GM23248 (cell line): ENCODE measurements around the gene GPATCH8. TPM values are rescaled to one million over a fixed set of nuclear protein-coding genes. Genes with fewer than 3 reads are reported as not detected.
"Not testable (repeated sequence)": the region's sequence is repeated elsewhere in the genome, so short reads cannot be mapped to it uniquely, and the experiment has no call there.

Experiments
- DNase-seq: peaks from one replicate; pipeline ENCODE4 v3.0.0-alpha.2; 2015
- H2AFZ ChIP-seq: fragments of 200-600 bp; sonication (generic); 2 replicates; pipeline ENCODE4 v1.6.1; 2016; ENCODE audit warnings: antibody characterized with exemption
- H3F3A ChIP-seq: fragments of 200-600 bp; sonication (generic); 2 replicates; pipeline ENCODE4 v1.6.1; 2016; ENCODE audit warnings: mild to moderate bottlenecking, antibody characterized with exemption, mixed run types; ENCODE audit not compliant: insufficient read depth
- H3K27ac ChIP-seq: fragments of 200-600 bp; sonication (generic); 2 replicates; pipeline ENCODE4 v1.5.1; 2016; ENCODE audit warnings: mild to moderate bottlenecking
- H3K27me3 ChIP-seq: fragments of 200-600 bp; sonication (generic); replicated peaks from 2 replicates; pipeline ENCODE4 v1.6.1; 2016; ENCODE audit warnings: mild to moderate bottlenecking; ENCODE audit not compliant: insufficient read depth
- H3K36me3 ChIP-seq: fragments of 200-600 bp; sonication (generic); 2 replicates; pipeline ENCODE4 v1.6.1; 2016; ENCODE audit warnings: low read depth, mild to moderate bottlenecking
- H3K4me1 ChIP-seq: fragments of 200-600 bp; sonication (generic); 2 replicates; pipeline ENCODE4 v1.6.1; 2016; ENCODE audit warnings: mild to moderate bottlenecking; ENCODE audit not compliant: insufficient read depth
- H3K4me2 ChIP-seq: fragments of 200-600 bp; sonication (generic); one replicate; pipeline ENCODE4 v1.6.1; 2016; ENCODE audit warnings: mild to moderate bottlenecking; ENCODE audit not compliant: unreplicated experiment
- H3K4me3 ChIP-seq: fragments of 200-600 bp; sonication (generic); 2 replicates; pipeline ENCODE4 v1.5.1; 2016; ENCODE audit warnings: mild to moderate bottlenecking
- H3K79me2 ChIP-seq: fragments of 200-600 bp; sonication (generic); 2 replicates; pipeline ENCODE4 v1.6.1; 2016; ENCODE audit warnings: mild to moderate bottlenecking; ENCODE audit not compliant: insufficient read depth
- H3K9ac ChIP-seq: fragments of 200-600 bp; sonication (generic); 2 replicates; pipeline ENCODE4 v1.6.1; 2016; ENCODE audit warnings: mild to moderate bottlenecking
- H3K9me2 ChIP-seq: fragments of 200-600 bp; sonication (generic); 2 replicates; pipeline ENCODE4 v1.6.1; 2016; ENCODE audit warnings: mixed run types, mild to moderate bottlenecking, moderate library complexity; ENCODE audit not compliant: insufficient read depth
- H3K9me3 ChIP-seq: fragments of 200-600 bp; sonication (generic); one replicate; pipeline ENCODE4 v1.6.1; 2017; ENCODE audit warnings: low read depth
- H4K20me1 ChIP-seq: fragments of 200-600 bp; sonication (generic); 2 replicates; pipeline ENCODE4 v1.6.0; 2016; ENCODE audit not compliant: insufficient read depth
- EZH2 ChIP-seq: fragments of 200-600 bp; sonication (generic); IDR thresholded peaks from 2 replicates; pipeline ENCODE4 v1.6.1; 2018; ENCODE audit warnings: antibody characterized with exemption, mild to moderate bottlenecking; ENCODE audit not compliant: insufficient read depth, poor library complexity, severe bottlenecking
- EZH2phosphoT487 ChIP-seq: fragments of 200-600 bp; sonication (generic); IDR thresholded peaks from 2 replicates; pipeline ENCODE4 v1.6.1; 2018; ENCODE audit warnings: antibody characterized with exemption, moderate library complexity, mild to moderate bottlenecking, low read depth; ENCODE audit not compliant: insufficient read depth
- WGBS, 2 experiments: methylation state at CpG; one replicate each; pipeline ENCODE4 v1.1.6; 2015 to 2017; ENCODE audit warnings: low lambda C conversion rate in 2 of 2, low coverage in 1 of 2; ENCODE audit errors: missing lambda C conversion rate in 2 of 2; 5-methylcytosine and 5-hydroxymethylcytosine counted together
- in situ Hi-C: fragments of 300-500 bp; cut with MboI; formaldehyde crosslinking; loops from 2 replicates; pipeline ENCODE4 v1.15.0; 2020
- polyA plus RNA-seq: library from polyadenylated mRNA; unstranded; fragments of >200 nt; fragmentation: Nextera tagmentation; extraction: Ambion mirVana; gene quantifications from 2 replicates; pipeline ENCODE4 v1.2.1, GENCODE V29; 2016
- total RNA-seq: library from RNA; depleted of rRNA; stranded (reverse); fragments of >200 nt; shearing (Covaris generic); gene quantifications from 2 replicates; pipeline ENCODE4 v1.2.3, GENCODE V29; 2014

Gene GPATCH8
- total and polyA plus RNA-seq, 2 experiments from 2014 or later = 18.0 to 28.4 TPM

- Histone ChIP-seq H2AFZ (no peak overlapping the region), H3K36me3 (no peaks in the 10 kb centered on the region), H3K4me3 (no peak overlapping the region), H3K9me3 (no peaks in the 10 kb centered on the region), H3K9ac (no peak overlapping the region), H3F3A (no peaks in the 10 kb centered on the region), H3K27ac (no peak overlapping the region), H3K79me2 (no peaks in the 10 kb centered on the region), H4K20me1 (no peaks in the 10 kb centered on the region), H3K27me3 (peaks cover 25% of the 10 kb centered on the region), H3K4me1 (no peaks in the 10 kb centered on the region), H3K9me2 (no peaks in the 10 kb centered on the region), H3K4me2 (no peak overlapping the region)
- DNase-seq = no peak
- in situ Hi-C loops = no loop called here
- TF ChIP-seq EZH2 = no peak
- no peak for TF ChIP-seq EZH2phosphoT487
- WGBS, 2 experiments = 46 to 47% methylated on average over 6 to 7 of the region's 7 CpGs
Observed at GRCh38 chr17:44367231-44367979, 135.8 kb downstream of the GPATCH8 start.

- in situ Hi-C loops = not testable (repeated sequence)
- WGBS, 2 experiments = 82 to 86% methylated on average over 5 of the region's 5 CpGs
Observed at GRCh38 chr17:44365051-44365450, 138.2 kb downstream of the GPATCH8 start.

GRCh38 chr17:44363613-44364159 lies 139.5 kb downstream of the GPATCH8 start, which contains the start of gene FAM171A2:
Gene FAM171A2 (minus strand): TSS chr17:44363853. CDS start chr17:44363714, 139 bp downstream.
- H3K9ac ChIP-seq = peak within 1 kb of the TSS; percentile 77
- DNase-seq = peak; percentile 82

More at GRCh38 chr17:44365051-44365450, 138.2 kb downstream of the GPATCH8 start:
- H4K20me1 ChIP-seq, H3K9ac ChIP-seq, H3K79me2 ChIP-seq, H3K27ac ChIP-seq, DNase-seq, H3K4me3 ChIP-seq, H2AFZ ChIP-seq, H3K9me3 ChIP-seq, H3K36me3 ChIP-seq, H3F3A ChIP-seq, H3K4me2 ChIP-seq, H3K9me2 ChIP-seq, H3K4me1 ChIP-seq: not testable (repeated sequence)
- peaks cover 20% of the 10 kb centered on the region for H3K27me3 ChIP-seq

GRCh38 chr17:44362949-44363612 lies 140.1 kb downstream of the GPATCH8 start:
- Histone ChIP-seq H3K9ac (peak overlapping the region; percentile 77), H2AFZ (peak overlapping the region; percentile 95), H3K36me3 (no peaks in the 10 kb centered on the region), H3K4me1 (peaks cover 9% of the 10 kb centered on the region; the same call in 1 of the 2 replicates), H3K79me2 (no peaks in the 10 kb centered on the region), H3K9me3 (no peaks in the 10 kb centered on the region), H3K4me3 (peak overlapping the region; percentile 80), H3K27me3 (peaks cover 20% of the 10 kb centered on the region; the same call in 1 of the 2 replicates), H4K20me1 (no peaks in the 10 kb centered on the region), H3F3A (0 out of 2 replicates have a peak, but pooled peaks cover 5% of the 10 kb centered on the region), H3K4me2 (peak overlapping the region; percentile 92), H3K9me2 (no peaks in the 10 kb centered on the region), H3K27ac (no peak overlapping the region)
- WGBS, 2 experiments = 3 to 4% methylated on average over 18 to 44 of the region's 45 CpGs
- no peak for TF ChIP-seq EZH2
- TF ChIP-seq EZH2phosphoT487 = no peak
- peak; percentile 53 for DNase-seq
- in situ Hi-C loops = no loop called here

More at GRCh38 chr17:44363613-44364159, 139.5 kb downstream of the GPATCH8 start, which contains the start of gene FAM171A2:
- WGBS, 2 experiments = 2% methylated on average over 37 to 56 of the region's 63 CpGs
- Histone ChIP-seq H3K4me3 (peak within 1 kb of the TSS; percentile 80), H3K79me2 (no peaks in the 10 kb centered on the region), H3K4me1 (peaks cover 9% of the 10 kb centered on the region; the same call in 1 of the 2 replicates), H3K9me3 (no peaks in the 10 kb centered on the region), H3K27me3 (peaks cover 20% of the 10 kb centered on the region; the same call in 1 of the 2 replicates), H3F3A (0 out of 2 replicates have a peak, but pooled peaks cover 5% of the 10 kb centered on the region), H2AFZ (peak within 1 kb of the TSS; percentile 95), H3K4me2 (peak within 1 kb of the TSS; percentile 92), H3K36me3 (no peaks in the 10 kb centered on the region), H3K27ac (no peak within 1 kb of the TSS), H3K9me2 (no peaks in the 10 kb centered on the region), H4K20me1 (no peaks in the 10 kb centered on the region)
- TF ChIP-seq EZH2phosphoT487 (no peak), EZH2 (no peak)
- in situ Hi-C loops = no loop called here
